Keratinocyte (primary cell): ENCODE measurements around the gene SLK.

Experiments used
- EZH2 ChIP-seq: IDR thresholded peaks from one replicate; pipeline ENCODE4 v1.6.1; 2012; ENCODE audit warnings: inconsistent platforms, mild to moderate bottlenecking, low read length, moderate library complexity
- TF ChIP-seq, protein P1 (sequence below), 3 experiments: IDR thresholded peaks in 1 of 3; conservative IDR thresholded peaks in 1 of 3; optimal IDR thresholded peaks in 1 of 3; 2 replicates in 2 of 3; 3 replicates in 1 of 3; pipeline versions ENCODE3 to v1.5.1; 2011; ENCODE audit warnings: low read length in 3 of 3, mild to moderate bottlenecking in 3 of 3, moderate library complexity in 2 of 3, control low read depth in 1 of 3, inconsistent platforms in 1 of 3; ENCODE audit not compliant: insufficient read depth in 2 of 3; ENCODE audit errors: extremely low read depth in 1 of 3

DNA sequence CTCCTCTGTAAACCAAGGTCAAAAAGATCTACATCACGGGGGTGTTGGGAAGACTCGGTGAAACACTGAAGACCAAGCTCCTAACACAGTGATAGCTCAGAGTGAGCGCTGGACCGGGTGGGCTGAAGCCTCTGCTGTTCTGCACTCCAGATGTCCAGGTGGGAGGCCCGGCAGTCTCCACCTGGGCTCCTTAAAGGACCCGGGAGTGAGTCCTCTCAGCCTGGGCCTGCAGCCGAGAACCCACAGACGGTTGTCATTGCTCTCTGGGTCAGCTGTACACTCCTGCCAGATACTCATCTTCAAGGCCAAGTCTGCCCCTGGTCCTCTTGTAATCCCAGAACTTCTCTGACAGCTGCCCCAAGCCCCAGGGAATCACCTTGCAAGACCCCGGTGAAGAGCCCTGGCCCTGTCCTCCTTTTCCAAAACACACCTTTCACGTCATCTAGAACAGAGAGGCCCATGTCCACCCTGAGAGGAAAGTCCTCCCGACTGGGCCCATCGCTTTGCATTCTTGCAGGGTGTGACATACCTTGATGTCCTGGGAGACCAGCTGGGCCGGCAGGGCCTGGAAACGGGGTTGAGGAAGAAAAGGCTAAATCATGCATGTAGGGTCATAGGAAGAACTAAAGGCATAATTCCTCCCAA is 75.1 kb downstream of the SLK start:
- TF ChIP-seq, protein P1, sequence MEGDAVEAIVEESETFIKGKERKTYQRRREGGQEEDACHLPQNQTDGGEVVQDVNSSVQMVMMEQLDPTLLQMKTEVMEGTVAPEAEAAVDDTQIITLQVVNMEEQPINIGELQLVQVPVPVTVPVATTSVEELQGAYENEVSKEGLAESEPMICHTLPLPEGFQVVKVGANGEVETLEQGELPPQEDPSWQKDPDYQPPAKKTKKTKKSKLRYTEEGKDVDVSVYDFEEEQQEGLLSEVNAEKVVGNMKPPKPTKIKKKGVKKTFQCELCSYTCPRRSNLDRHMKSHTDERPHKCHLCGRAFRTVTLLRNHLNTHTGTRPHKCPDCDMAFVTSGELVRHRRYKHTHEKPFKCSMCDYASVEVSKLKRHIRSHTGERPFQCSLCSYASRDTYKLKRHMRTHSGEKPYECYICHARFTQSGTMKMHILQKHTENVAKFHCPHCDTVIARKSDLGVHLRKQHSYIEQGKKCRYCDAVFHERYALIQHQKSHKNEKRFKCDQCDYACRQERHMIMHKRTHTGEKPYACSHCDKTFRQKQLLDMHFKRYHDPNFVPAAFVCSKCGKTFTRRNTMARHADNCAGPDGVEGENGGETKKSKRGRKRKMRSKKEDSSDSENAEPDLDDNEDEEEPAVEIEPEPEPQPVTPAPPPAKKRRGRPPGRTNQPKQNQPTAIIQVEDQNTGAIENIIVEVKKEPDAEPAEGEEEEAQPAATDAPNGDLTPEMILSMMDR (optimal IDR thresholded peaks at IDR 0.05 in 1 of 3, IDR thresholded peaks at IDR 0.05 in 1 of 3, conservative IDR thresholded peaks at IDR 0.05 in 1 of 3; ENCODE audit: extremely low read depth in 1 of 3, insufficient read depth in 2 of 3, low read length in 3 of 3) = no peak
- TF ChIP-seq EZH2 = no peak
